K562 (cell line): ENCODE results near the gene DOCK6. TPM values are rescaled to one million over a fixed set of nuclear protein-coding genes. Genes with fewer than 3 reads are reported as not detected.

ENCODE experiments used
- FOXK2 ChIP-seq, 2 experiments: fragments of 450-650 bp; IDR thresholded peaks in 1 of 2; conservative IDR thresholded peaks in 1 of 2; 2 replicates each; pipeline ENCODE4 v1.6.1; 2016; ENCODE audit warnings: low read depth in 2 of 2, mild to moderate bottlenecking in 1 of 2
- MBD1 ChIP-seq: fragments of 250-450 bp; sonication (Bioruptor Pico); IDR thresholded peaks from 2 replicates; pipeline ENCODE4 v1.8.0; 2022; ENCODE audit warnings: inconsistent platforms
- TBP ChIP-seq: optimal IDR thresholded peaks from 2 replicates; pipeline ENCODE3; 2011; ENCODE audit warnings: low read depth, low read length, improper control_type of control experiment
- VEZF1 ChIP-seq: fragments of 200-800 bp; sonication (Bioruptor generic); IDR thresholded peaks from 2 replicates; pipeline ENCODE4 v1.6.1; 2017; ENCODE audit warnings: missing genetic modification characterization, missing compliant biosample characterization
- ZNF24 ChIP-seq: fragments of 450-650 bp; IDR thresholded peaks from 2 replicates; pipeline ENCODE4 v1.6.1; 2016
- polyA plus RNA-seq, 8 experiments: library from polyadenylated mRNA; depleted of rRNA in 4 of 8; stranded (reverse) in 5 of 8; unstranded in 3 of 8; fragments of >200 nt; fragmentation: Nextera tagmentation in 2 of 8; fragmentation: Illumina TruSeq in 1 of 8; extraction: Ambion mirVana in 2 of 8; extraction: Trizol in 1 of 8; gene quantifications; 2 replicates each; pipeline versions ENCODE4 v1.2.1 to v1.2.3, GENCODE V29; 2011 to 2014; ENCODE audit warnings: inconsistent platforms in 1 of 8, missing spikeins in 1 of 8
- total RNA-seq, 7 experiments: library from RNA; depleted of rRNA in 6 of 7; stranded (reverse); fragments of >200 nt in 6 of 7; fragmentation: Illumina TruSeq in 2 of 7; extraction: Trizol in 2 of 7; gene quantifications; 2 replicates each; pipeline versions ENCODE4 v1.2.1 to v1.2.3, GENCODE V29; 2011 to 2021; ENCODE audit warnings: low replicate concordance in 1 of 7

DOCK6 gene
- total and polyA plus RNA-seq, 9 of the 15 experiments (the other 6 are each of a cell fraction or from before 2014, with no cell fraction given), result 0.35 to 19.3 (median 3.8) TPM

GRCh38 chr19:11159598-11160439 lies 102.5 kb downstream of the DOCK6 start (continued):
- TF ChIP-seq MBD1 (no peak), TBP (peak; percentile 27), VEZF1 (CRISPR knock-in tag) (peak; percentile 80), FOXK2 (conservative IDR thresholded peaks at IDR 0.05 in 1 of 2, IDR thresholded peaks at IDR 0.05 in 1 of 2; ENCODE audit: low read depth in 2 of 2) (peak in 1 of 2 experiments; percentile 22; a peak in 1 of 4 replicates), ZNF24 (no peak)
